GM23338 (cell line): ENCODE results near the gene CORO1C. TPM values are rescaled to one million over a fixed set of nuclear protein-coding genes. Genes with fewer than 3 reads are reported as not detected.

Source experiments
- ATAC-seq: fragments of 200-7000 bp; cut with Tn5 transposase; 3 replicates; pipeline ENCODE4 v1.9.1; 2020
- DNase-seq: peaks from one replicate; pipeline ENCODE4 v3.0.0-alpha.2; 2015; ENCODE audit warnings: low spot score
- H2AFZ ChIP-seq: fragments of 200-600 bp; sonication (generic); 2 replicates; pipeline ENCODE4 v1.8.0; 2016; ENCODE audit warnings: antibody characterized with exemption, mild to moderate bottlenecking, moderate library complexity
- H3F3A ChIP-seq: fragments of 200-600 bp; sonication (generic); replicated peaks from 2 replicates; pipeline ENCODE4 v1.8.0; 2017; ENCODE audit warnings: antibody characterized with exemption, mixed run types, low read depth
- H3K27ac ChIP-seq: fragments of 200-600 bp; sonication (generic); 2 replicates; pipeline ENCODE4 v1.6.1; 2016; ENCODE audit warnings: low read depth
- H3K27me3 ChIP-seq: fragments of 200-600 bp; sonication (generic); 2 replicates; pipeline ENCODE4 v1.8.0; 2016; ENCODE audit warnings: mild to moderate bottlenecking, mixed run types, moderate library complexity; ENCODE audit not compliant: insufficient read depth
- H3K36me3 ChIP-seq: fragments of 200-600 bp; sonication (generic); 2 replicates; pipeline ENCODE4 v1.8.0; 2016; ENCODE audit warnings: mild to moderate bottlenecking; ENCODE audit not compliant: insufficient read depth
- H3K4me1 ChIP-seq: fragments of 200-600 bp; sonication (generic); 2 replicates; pipeline ENCODE4 v1.8.0; 2016; ENCODE audit warnings: mild to moderate bottlenecking, moderate library complexity; ENCODE audit not compliant: insufficient read depth
- H3K4me2 ChIP-seq: fragments of 200-600 bp; sonication (generic); 2 replicates; pipeline ENCODE4 v1.7.1; 2017; ENCODE audit warnings: mixed run types
- H3K4me3 ChIP-seq: fragments of 200-600 bp; sonication (generic); 2 replicates; pipeline ENCODE4 v1.6.1; 2016; ENCODE audit warnings: mixed run types
- H3K79me2 ChIP-seq: fragments of 200-600 bp; sonication (generic); replicated peaks from 2 replicates; pipeline ENCODE4 v1.8.0; 2017; ENCODE audit warnings: mild to moderate bottlenecking; ENCODE audit not compliant: insufficient read depth
- H3K9me2 ChIP-seq: fragments of 200-600 bp; sonication (generic); 2 replicates; pipeline ENCODE4 v1.8.0; 2017; ENCODE audit not compliant: insufficient read depth
- H4K20me1 ChIP-seq: fragments of 200-600 bp; sonication (generic); replicated peaks from 2 replicates; pipeline ENCODE4 v1.8.0; 2017; ENCODE audit warnings: mild to moderate bottlenecking; ENCODE audit not compliant: insufficient read depth
- H3K27ac Mint-ChIP-seq: 2 replicates; pipeline ENCODE4 v1.8.0; 2020; ENCODE audit warnings: inconsistent platforms, mild to moderate bottlenecking, moderate library complexity, mixed read lengths
- H3K27me3 Mint-ChIP-seq: 3 replicates; pipeline ENCODE4 v1.8.0; 2022; ENCODE audit warnings: low read depth, mild to moderate bottlenecking, moderate library complexity, mixed read lengths, inconsistent platforms; ENCODE audit not compliant: insufficient read depth, poor library complexity
- H3K36me3 Mint-ChIP-seq: 3 replicates; pipeline ENCODE4 v1.8.0; 2021; ENCODE audit warnings: low read depth, mild to moderate bottlenecking, inconsistent platforms, moderate library complexity, mixed read lengths
- H3K4me1 Mint-ChIP-seq: 3 replicates; pipeline ENCODE4 v1.8.0; 2020; ENCODE audit warnings: mild to moderate bottlenecking, inconsistent platforms, mixed read lengths
- H3K4me3 Mint-ChIP-seq: 3 replicates; pipeline ENCODE4 v1.8.0; 2021; ENCODE audit warnings: moderate library complexity, mild to moderate bottlenecking, inconsistent platforms, mixed read lengths
- H3K9me3 Mint-ChIP-seq: 3 replicates; pipeline ENCODE4 v1.8.0; 2020; ENCODE audit warnings: moderate library complexity, mild to moderate bottlenecking, inconsistent platforms, mixed read lengths
- EZH2 ChIP-seq: fragments of 200-600 bp; sonication (generic); IDR thresholded peaks from one replicate; pipeline ENCODE4 v1.8.0; 2017; ENCODE audit warnings: antibody characterized with exemption, mild to moderate bottlenecking, low read depth; ENCODE audit not compliant: unreplicated experiment
- JUNB ChIP-seq: IDR thresholded peaks from one replicate; pipeline ENCODE4 v1.6.1; 2016; ENCODE audit warnings: antibody characterized with exemption; ENCODE audit not compliant: unreplicated experiment
- NANOG ChIP-seq: IDR thresholded peaks from 2 replicates; pipeline ENCODE4 v1.6.1; 2016; ENCODE audit warnings: antibody characterized with exemption, borderline replicate concordance
- POLR2AphosphoS5 ChIP-seq: IDR thresholded peaks from 2 replicates; pipeline ENCODE4 v1.6.1; 2016; ENCODE audit warnings: antibody characterized with exemption, low read depth
- REST ChIP-seq: IDR thresholded peaks from one replicate; pipeline ENCODE4 v1.6.1; 2018; ENCODE audit warnings: antibody characterized with exemption; ENCODE audit not compliant: unreplicated experiment
- STAT1 ChIP-seq: IDR thresholded peaks from one replicate; pipeline ENCODE4 v1.6.1; 2016; ENCODE audit warnings: antibody characterized with exemption; ENCODE audit not compliant: unreplicated experiment
- ZNF114 ChIP-seq: fragments of 250-450 bp; sonication (Bioruptor Pico); IDR thresholded peaks from 2 replicates; pipeline ENCODE4 v1.5.0; 2020; ENCODE audit warnings: mild to moderate bottlenecking, moderate library complexity
- ZNF331 ChIP-seq: fragments of 250-450 bp; sonication (Bioruptor Pico); IDR thresholded peaks from 2 replicates; pipeline ENCODE4 v1.5.0; 2020; ENCODE audit warnings: low read depth, mild to moderate bottlenecking, moderate library complexity
- ZNF462 ChIP-seq: fragments of 250-450 bp; sonication (Bioruptor Pico); IDR thresholded peaks from 2 replicates; pipeline ENCODE4 v1.5.0; 2020; ENCODE audit warnings: mild to moderate bottlenecking, moderate library complexity
- polyA plus RNA-seq: library from polyadenylated mRNA; unstranded; fragments of >200 nt; fragmentation: Nextera tagmentation; extraction: Ambion mirVana; gene quantifications from 2 replicates; pipeline ENCODE4 v1.2.1, GENCODE V29; 2016
- total RNA-seq: library from RNA; depleted of rRNA; stranded (reverse); fragments of >200 nt; shearing (Covaris generic); gene quantifications from 2 replicates; pipeline ENCODE4 v1.2.3, GENCODE V29; 2014
- TF ChIP-seq, protein P1 (sequence below): IDR thresholded peaks from 2 replicates; pipeline ENCODE4 v1.6.1; 2016; ENCODE audit warnings: antibody characterized with exemption
- TF ChIP-seq, protein P2 (sequence below), 2 experiments: fragments of 200-600 bp in 1 of 2; sonication (generic) in 1 of 2; conservative IDR thresholded peaks; 2 replicates each; pipeline versions ENCODE4 v1.5.1 to v1.6.1; 2016 to 2017; ENCODE audit warnings: antibody characterized with exemption in 2 of 2, low read depth in 2 of 2, mild to moderate bottlenecking in 2 of 2, moderate library complexity in 1 of 2

Gene CORO1C
- total and polyA plus RNA-seq, 2 experiments from 2014 or later: 59.2 to 89.5 TPM

- no peak for TF ChIP-seq ZNF462 (CRISPR knock-in tag)
Measured at GRCh38 chr12:108641446-108642268, 89.7 kb downstream of the CORO1C start (continued).

DNA sequence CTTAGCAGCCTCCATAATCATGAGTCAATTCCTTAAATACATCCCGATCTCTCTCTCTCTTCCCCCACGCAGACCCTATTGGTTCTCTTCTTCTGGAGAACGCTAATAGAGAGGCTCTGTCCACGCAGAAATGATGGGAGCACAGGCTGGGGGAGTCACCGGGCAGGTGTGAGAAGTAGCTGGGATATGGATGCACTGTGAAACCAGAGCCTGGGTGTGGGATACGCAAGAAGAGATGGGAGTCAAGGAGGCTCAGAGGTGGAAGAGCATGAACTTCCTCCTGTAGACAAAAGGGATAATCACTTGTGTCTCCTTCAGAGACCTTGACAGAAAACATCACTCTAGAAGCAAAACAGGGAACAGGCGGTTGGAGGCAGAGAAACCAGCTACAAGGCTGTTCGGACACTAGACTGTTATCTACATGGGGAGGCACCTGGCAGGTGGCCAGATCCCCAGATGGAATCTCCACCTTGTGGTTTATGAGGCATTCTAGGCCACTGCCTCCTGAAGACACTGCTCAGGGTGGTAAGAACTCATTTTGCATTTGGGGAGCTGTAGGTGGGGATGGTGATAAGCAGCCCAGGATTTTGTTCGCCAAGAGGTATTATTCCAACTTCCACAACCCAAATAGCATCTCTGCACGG lies 90.4 kb downstream of the CORO1C start:
- Mint-ChIP-seq H3K36me3 (peaks cover 7% of the 10 kb centered on the region; the same call in 1 of the 3 replicates), H3K4me3 (no peak overlapping the region), H3K27me3 (peaks cover 12% of the 10 kb centered on the region), H3K27ac (no peak overlapping the region), H3K9me3 (no peaks in the 10 kb centered on the region), H3K4me1 (peaks cover 39% of the 10 kb centered on the region)
- Histone ChIP-seq H3K4me2 (no peak overlapping the region), H3F3A (0 out of 2 replicates have a peak, but pooled peaks cover 8% of the 10 kb centered on the region), H2AFZ (no peak overlapping the region), H3K27ac (no peak overlapping the region), H3K9me2 (peaks cover 4% of the 10 kb centered on the region; the same call in 1 of the 2 replicates), H3K79me2 (no peaks in the 10 kb centered on the region), H3K27me3 (no peaks in the 10 kb centered on the region), H3K36me3 (no peaks in the 10 kb centered on the region), H3K4me1 (peaks cover 26% of the 10 kb centered on the region), H3K4me3 (no peak overlapping the region), H4K20me1 (no peaks in the 10 kb centered on the region)
- no peak for DNase-seq
- ATAC-seq: no peak
- TF ChIP-seq, protein P1, sequence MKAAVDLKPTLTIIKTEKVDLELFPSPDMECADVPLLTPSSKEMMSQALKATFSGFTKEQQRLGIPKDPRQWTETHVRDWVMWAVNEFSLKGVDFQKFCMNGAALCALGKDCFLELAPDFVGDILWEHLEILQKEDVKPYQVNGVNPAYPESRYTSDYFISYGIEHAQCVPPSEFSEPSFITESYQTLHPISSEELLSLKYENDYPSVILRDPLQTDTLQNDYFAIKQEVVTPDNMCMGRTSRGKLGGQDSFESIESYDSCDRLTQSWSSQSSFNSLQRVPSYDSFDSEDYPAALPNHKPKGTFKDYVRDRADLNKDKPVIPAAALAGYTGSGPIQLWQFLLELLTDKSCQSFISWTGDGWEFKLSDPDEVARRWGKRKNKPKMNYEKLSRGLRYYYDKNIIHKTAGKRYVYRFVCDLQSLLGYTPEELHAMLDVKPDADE: no peak
- TF ChIP-seq ZNF331 (CRISPR knock-in tag) (no peak), EZH2 (no peak), REST (no peak), JUNB (no peak), ZNF114 (CRISPR knock-in tag) (no peak), NANOG (no peak), POLR2AphosphoS5 (no peak), STAT1 (no peak)
- TF ChIP-seq, protein P2, sequence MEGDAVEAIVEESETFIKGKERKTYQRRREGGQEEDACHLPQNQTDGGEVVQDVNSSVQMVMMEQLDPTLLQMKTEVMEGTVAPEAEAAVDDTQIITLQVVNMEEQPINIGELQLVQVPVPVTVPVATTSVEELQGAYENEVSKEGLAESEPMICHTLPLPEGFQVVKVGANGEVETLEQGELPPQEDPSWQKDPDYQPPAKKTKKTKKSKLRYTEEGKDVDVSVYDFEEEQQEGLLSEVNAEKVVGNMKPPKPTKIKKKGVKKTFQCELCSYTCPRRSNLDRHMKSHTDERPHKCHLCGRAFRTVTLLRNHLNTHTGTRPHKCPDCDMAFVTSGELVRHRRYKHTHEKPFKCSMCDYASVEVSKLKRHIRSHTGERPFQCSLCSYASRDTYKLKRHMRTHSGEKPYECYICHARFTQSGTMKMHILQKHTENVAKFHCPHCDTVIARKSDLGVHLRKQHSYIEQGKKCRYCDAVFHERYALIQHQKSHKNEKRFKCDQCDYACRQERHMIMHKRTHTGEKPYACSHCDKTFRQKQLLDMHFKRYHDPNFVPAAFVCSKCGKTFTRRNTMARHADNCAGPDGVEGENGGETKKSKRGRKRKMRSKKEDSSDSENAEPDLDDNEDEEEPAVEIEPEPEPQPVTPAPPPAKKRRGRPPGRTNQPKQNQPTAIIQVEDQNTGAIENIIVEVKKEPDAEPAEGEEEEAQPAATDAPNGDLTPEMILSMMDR (conservative IDR thresholded peaks at IDR 0.05; ENCODE audit: low read depth in 2 of 2): no peak
